ENCODE measurements around the gene EVA1B. TPM values are rescaled to one million over a fixed set of nuclear protein-coding genes. Genes with fewer than 3 reads are reported as not detected.

The EVA1B gene
- total and polyA plus RNA-seq, 2 experiments from 2014 or later: 68.7 to 82.2 TPM

DNA sequence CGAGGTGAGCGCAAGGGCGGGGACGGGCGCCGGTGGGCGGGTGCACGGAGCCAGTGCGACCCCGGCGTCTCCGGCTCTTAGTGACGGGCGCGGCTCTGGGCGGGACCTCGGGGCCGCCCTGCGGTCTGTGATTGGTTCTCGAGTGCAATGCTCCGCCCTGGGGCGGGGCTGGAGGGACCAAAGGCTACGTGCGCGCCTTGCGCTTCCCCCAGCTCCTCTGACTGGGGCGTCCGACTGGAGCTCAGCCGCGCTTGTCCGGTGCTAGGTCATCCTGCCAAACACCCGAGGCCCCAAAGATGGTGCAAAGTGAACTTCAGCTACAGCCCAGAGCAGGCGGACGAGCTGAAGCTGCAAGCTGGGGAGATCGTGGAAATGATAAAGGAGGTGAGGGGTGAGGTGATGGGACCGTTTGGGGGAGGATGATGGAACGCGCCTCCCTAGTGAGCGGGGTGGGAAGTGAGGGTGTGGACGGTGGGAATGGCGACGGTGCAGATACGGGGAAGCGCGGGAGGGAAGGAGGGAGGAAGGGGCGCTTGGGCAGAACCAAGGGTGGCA is 16.5 kb downstream of the EVA1B start:
- Histone ChIP-seq H3K36me3 (replicated peaks; ENCODE audit: insufficient read depth, low read depth) (no peaks in the 10 kb centered on the region), H3K27ac (peak overlapping the region; percentile 93), H3K4me2 (peak overlapping the region; percentile 95), H2AFZ (peak overlapping the region; percentile 49), H4K20me1 (ENCODE audit: insufficient read depth, poor library complexity, severe bottlenecking) (no peaks in the 10 kb centered on the region), H3K4me3 (peak overlapping the region; percentile 35), H3K9me2 (replicated peaks; ENCODE audit: insufficient read depth) (no peaks in the 10 kb centered on the region), H3K27me3 (no peaks in the 10 kb centered on the region), H3K4me1 (ENCODE audit: insufficient read depth) (peaks cover 10% of the 10 kb centered on the region), H3K9me3 (ENCODE audit: low read depth) (no peaks in the 10 kb centered on the region), H3K79me2 (no peaks in the 10 kb centered on the region)
- 3% methylated on average over 26 of the region's 46 CpGs for WGBS (ENCODE audit: low lambda C conversion rate, missing lambda C conversion rate)
- peak; percentile 98 for DNase-seq (ENCODE audit: low spot score)
- no peak for TF ChIP-seq EZH2phosphoT487 (IDR thresholded peaks at IDR 0.05; ENCODE audit: low read depth, severe bottlenecking, unreplicated experiment)
- no peak for TF ChIP-seq EZH2 (IDR thresholded peaks at IDR 0.05; ENCODE audit: borderline replicate concordance)
- TF ChIP-seq CTCF (IDR thresholded peaks at IDR 0.05; ENCODE audit: poor library complexity): no peak

- 4% methylated on average over 57 of the region's 65 CpGs for WGBS (ENCODE audit: low lambda C conversion rate, missing lambda C conversion rate)
These were observed 17.1 kb downstream of the EVA1B start, which contains the start of gene SH3D21 for GRCh38 chr1:36306210-36306901. Gene SH3D21 (plus strand): TSS chr1:36306368. CDS start chr1:36306421, 53 bp downstream.

DNA sequence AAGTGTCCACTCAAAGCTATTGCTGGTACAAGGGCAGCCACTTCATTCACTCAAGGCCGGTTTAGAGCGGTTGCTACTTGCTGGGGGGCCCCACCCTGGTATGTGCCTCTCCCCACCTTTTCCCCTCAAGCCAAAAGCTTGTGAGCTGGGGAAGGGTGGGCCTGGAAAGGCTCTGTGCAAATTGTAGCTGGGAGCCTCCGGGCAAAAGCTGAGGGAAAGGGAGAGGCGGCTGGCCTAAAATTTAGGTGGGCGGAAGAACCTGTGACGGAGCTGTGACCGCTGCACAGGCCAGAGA is 17.6 kb downstream of the EVA1B start:
- Histone ChIP-seq H3K4me1 (ENCODE audit: insufficient read depth) (peaks cover 10% of the 10 kb centered on the region), H3K27me3 (no peaks in the 10 kb centered on the region), H3K4me2 (peak overlapping the region; percentile 95), H3K79me2 (no peaks in the 10 kb centered on the region), H3K36me3 (replicated peaks; ENCODE audit: insufficient read depth, low read depth) (no peaks in the 10 kb centered on the region), H3K9me2 (replicated peaks; ENCODE audit: insufficient read depth) (no peaks in the 10 kb centered on the region), H3K4me3 (no peak overlapping the region), H3K9me3 (ENCODE audit: low read depth) (no peaks in the 10 kb centered on the region), H3K27ac (peak overlapping the region; percentile 93), H4K20me1 (ENCODE audit: insufficient read depth, poor library complexity, severe bottlenecking) (no peaks in the 10 kb centered on the region), H2AFZ (no peak overlapping the region)
- 36% methylated on average over 7 of the region's 7 CpGs for WGBS (ENCODE audit: low lambda C conversion rate, missing lambda C conversion rate)
- peak; percentile 54 for DNase-seq (ENCODE audit: low spot score)
- no peak for TF ChIP-seq CTCF (IDR thresholded peaks at IDR 0.05; ENCODE audit: poor library complexity)
- no peak for TF ChIP-seq EZH2phosphoT487 (IDR thresholded peaks at IDR 0.05; ENCODE audit: low read depth, severe bottlenecking, unreplicated experiment)
- no peak for TF ChIP-seq EZH2 (IDR thresholded peaks at IDR 0.05; ENCODE audit: borderline replicate concordance)

More at GRCh38 chr1:36306210-36306901, 17.1 kb downstream of the EVA1B start, which contains the start of gene SH3D21:
- TF ChIP-seq EZH2phosphoT487 (IDR thresholded peaks at IDR 0.05; ENCODE audit: low read depth, severe bottlenecking, unreplicated experiment) (no peak), CTCF (IDR thresholded peaks at IDR 0.05; ENCODE audit: poor library complexity) (peak; percentile 21)
- H3K4me2 ChIP-seq: peak within 1 kb of the TSS; percentile 95
- DNase-seq (ENCODE audit: low spot score): peak; percentile 85
- H4K20me1 ChIP-seq (ENCODE audit: insufficient read depth, poor library complexity, severe bottlenecking): no peaks in the 10 kb centered on the region
- H2AFZ ChIP-seq: peak within 1 kb of the TSS; percentile 49
- H3K4me3 ChIP-seq: peak within 1 kb of the TSS; percentile 35
- H3K27me3 ChIP-seq: no peaks in the 10 kb centered on the region
- no peaks in the 10 kb centered on the region for H3K9me3 ChIP-seq (ENCODE audit: low read depth)
- no peaks in the 10 kb centered on the region for H3K36me3 ChIP-seq (replicated peaks; ENCODE audit: insufficient read depth, low read depth)
- no peaks in the 10 kb centered on the region for H3K9me2 ChIP-seq (replicated peaks; ENCODE audit: insufficient read depth)
- peaks cover 10% of the 10 kb centered on the region for H3K4me1 ChIP-seq (ENCODE audit: insufficient read depth)
- no peaks in the 10 kb centered on the region for H3K79me2 ChIP-seq
- peak within 1 kb of the TSS; percentile 93 for H3K27ac ChIP-seq

Measured in hepatocyte (in vitro differentiated cells).